ENCODE data around the gene VWA2.

Gene VWA2

DNA sequence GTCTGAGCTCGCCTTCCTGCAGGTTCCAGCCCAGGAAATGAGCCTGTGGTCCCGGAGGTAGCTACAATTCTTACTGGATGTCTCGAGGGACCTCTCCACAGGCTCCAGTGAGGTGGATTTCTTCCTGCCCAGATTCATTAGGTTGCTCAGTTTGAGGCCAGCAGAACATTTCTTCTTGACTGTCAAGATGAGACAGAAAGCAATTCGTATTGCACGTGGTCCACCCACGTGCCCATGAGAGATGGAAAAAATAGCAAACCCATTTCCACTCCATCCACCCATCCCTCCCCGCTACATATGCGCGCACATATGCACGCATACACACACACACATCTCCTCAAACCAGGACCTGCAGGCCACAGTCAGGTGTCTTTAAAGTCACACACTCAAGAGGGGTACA lies 68.7 kb downstream of the VWA2 start:
- H3K4me3 ChIP-seq (ENCODE audit: low read depth, low read length) = no peak overlapping the region
- TF ChIP-seq, protein P1, sequence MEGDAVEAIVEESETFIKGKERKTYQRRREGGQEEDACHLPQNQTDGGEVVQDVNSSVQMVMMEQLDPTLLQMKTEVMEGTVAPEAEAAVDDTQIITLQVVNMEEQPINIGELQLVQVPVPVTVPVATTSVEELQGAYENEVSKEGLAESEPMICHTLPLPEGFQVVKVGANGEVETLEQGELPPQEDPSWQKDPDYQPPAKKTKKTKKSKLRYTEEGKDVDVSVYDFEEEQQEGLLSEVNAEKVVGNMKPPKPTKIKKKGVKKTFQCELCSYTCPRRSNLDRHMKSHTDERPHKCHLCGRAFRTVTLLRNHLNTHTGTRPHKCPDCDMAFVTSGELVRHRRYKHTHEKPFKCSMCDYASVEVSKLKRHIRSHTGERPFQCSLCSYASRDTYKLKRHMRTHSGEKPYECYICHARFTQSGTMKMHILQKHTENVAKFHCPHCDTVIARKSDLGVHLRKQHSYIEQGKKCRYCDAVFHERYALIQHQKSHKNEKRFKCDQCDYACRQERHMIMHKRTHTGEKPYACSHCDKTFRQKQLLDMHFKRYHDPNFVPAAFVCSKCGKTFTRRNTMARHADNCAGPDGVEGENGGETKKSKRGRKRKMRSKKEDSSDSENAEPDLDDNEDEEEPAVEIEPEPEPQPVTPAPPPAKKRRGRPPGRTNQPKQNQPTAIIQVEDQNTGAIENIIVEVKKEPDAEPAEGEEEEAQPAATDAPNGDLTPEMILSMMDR (IDR thresholded peaks at IDR 0.05; ENCODE audit: borderline replicate concordance, insufficient read depth, low read depth, low read length) = no peak

DNA sequence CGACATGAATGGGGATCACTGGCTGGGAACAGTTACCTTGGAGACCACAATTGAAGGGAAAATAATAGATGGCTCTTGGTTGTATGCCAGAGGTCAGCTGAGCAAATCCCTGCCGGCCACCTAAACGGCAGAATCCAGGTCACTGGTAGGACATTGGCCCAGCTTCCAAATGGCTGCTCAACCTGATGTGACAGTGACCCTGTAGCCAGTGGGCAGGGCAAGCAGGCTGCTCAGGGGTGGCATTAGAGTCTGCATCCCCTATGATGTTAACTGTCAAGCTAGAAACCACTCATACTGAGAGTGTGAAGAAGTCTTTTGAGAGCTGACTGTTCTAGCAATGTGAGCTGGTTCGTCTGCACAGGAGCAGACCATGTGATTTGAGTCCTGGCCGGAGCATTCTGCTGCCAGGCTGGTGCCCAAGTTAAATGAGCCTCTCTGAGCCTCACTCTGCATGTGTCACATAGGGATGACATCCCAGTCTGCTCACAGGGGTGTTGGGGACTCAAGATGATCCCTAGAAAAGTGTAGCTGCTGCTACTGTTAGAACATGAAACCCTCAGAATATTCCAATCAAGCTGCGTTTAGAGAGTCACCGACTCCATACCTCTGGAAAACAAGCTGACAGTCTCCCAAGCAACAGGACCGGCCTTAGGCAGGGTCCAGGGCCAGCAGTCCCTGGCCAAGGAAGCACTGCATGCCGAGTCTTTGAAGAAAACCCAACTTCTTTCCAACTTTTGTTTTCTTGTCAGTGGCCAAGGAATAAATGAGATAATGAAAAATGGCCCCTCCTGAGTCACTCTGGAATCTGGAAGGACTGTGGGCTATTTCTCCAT lies 69.7 kb downstream of the VWA2 start:
- no peak overlapping the region for H3K4me3 ChIP-seq (ENCODE audit: low read depth, low read length)
- TF ChIP-seq, protein P1 (IDR thresholded peaks at IDR 0.05; ENCODE audit: borderline replicate concordance, insufficient read depth, low read depth, low read length) = no peak

DNA sequence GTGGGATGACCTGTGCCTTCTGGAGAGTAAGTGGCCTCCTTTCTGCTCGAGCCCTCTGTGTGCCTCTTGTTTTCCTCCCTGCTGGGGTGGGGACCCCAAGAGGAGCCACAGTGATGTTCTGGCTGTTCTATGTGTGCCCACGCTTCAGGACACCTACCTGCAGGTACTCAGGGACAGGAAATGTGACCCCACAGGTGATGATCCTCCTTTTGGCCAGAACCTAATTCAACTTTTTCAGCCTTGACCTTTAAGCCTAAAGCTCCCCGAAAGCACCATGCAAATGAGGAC lies 70.3 kb downstream of the VWA2 start:
- H3K4me3 ChIP-seq (ENCODE audit: low read depth, low read length) = no peak overlapping the region
- TF ChIP-seq, protein P1 (IDR thresholded peaks at IDR 0.05; ENCODE audit: borderline replicate concordance, insufficient read depth, low read depth, low read length) = no peak

DNA sequence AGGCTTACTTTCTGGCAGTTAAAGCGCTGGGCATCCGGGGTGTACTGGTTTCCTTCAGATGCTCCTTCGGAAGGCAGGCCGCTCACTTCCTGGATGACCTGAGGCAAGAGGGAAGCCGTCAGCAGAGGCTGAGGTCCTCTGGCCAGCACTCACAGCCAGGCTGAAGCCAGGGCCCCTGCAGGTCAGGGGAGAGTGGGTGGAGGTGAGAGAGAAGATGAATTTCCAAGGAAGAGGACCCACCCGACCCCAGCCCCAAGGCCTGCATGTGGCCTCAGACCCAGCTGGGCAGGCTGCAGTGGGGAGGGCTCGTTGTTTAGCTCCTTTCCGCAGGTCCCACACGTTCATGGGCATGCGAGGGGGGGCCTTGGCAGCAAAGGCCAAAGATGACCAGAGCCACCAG lies 71.3 kb downstream of the VWA2 start:
- TF ChIP-seq, protein P1 (IDR thresholded peaks at IDR 0.05; ENCODE audit: borderline replicate concordance, insufficient read depth, low read depth, low read length) = no peak
- no peak overlapping the region for H3K4me3 ChIP-seq (ENCODE audit: low read depth, low read length)

DNA sequence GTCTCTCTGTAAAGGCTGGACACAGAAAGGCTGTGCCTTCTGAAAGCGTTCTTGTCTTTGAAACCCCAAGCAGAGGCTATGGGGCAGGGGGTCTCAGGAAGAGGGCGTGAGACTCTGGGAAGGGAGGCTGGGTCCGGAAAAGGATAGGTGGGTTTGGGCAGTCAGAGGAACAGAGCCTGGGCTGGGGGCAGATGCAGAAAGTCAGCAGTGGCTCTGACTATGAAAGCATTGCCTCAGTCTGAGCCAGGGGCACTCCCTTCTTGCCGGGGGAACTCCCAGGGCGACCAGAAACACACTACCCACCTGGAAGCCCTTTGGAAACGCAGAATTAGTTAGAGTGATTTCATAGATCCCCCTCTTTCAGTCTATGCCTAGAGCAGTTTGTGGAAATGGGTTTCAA lies 72.0 kb downstream of the VWA2 start:
- no peak overlapping the region for H3K4me3 ChIP-seq (ENCODE audit: low read depth, low read length)
- TF ChIP-seq, protein P1 (IDR thresholded peaks at IDR 0.05; ENCODE audit: borderline replicate concordance, insufficient read depth, low read depth, low read length) = no peak

DNA sequence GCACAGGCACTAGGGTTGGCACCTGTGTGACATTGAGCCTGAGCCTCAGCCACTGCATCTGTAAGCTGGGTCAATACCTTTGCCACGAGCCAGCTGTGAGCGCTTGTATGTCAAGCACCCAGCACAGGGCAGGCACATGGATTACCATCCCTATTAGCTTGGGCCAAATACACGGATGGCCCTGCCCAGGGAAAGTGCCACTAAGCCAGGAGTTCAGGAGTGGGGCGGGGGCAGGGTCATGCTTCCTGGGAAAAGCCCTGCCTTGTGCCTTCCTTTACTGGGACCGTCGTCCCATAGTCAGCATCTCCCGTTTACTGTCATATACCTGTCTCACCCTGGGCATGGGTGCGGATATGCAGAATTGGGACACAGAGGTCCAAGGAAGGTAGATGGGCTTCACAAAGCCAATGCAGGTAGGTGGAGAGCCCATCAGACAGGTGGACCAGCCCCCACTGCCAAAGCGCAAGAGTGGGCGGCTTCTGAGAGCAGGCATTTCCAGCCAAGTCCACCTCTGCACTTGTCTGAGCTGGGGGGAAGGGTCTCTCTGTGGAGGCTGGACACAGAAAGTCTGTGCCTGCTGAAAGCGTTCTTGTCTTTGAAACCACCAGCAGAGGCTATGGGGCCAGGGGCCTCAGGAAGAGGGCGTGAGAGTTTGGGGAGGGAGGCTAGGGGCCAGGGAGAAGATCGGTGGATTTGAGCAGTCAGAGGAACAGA lies 72.6 kb downstream of the VWA2 start:
- no peak overlapping the region for H3K4me3 ChIP-seq (ENCODE audit: low read depth, low read length)
- TF ChIP-seq, protein P1 (IDR thresholded peaks at IDR 0.05; ENCODE audit: borderline replicate concordance, insufficient read depth, low read depth, low read length) = no peak

DNA sequence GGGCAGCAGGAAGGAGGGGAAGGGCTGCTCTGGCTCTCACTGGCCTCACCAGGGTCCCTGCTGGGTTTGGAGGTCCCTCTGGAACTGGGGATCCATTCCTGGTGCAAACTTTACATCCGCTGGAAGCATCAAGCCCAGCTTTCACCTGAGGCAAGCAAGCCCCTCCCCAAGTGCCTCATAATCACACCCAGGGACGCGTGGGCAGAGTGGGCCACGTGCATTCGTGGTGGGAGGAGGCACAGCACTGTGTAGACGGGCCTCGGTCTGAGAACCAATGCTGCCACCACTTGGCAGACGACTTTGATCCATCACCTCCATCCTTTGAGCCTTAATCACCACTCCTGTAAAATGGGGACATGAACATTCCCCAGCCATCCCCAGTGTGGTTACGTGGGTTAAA lies 74.1 kb downstream of the VWA2 start:
- TF ChIP-seq, protein P1 (IDR thresholded peaks at IDR 0.05; ENCODE audit: borderline replicate concordance, insufficient read depth, low read depth, low read length) = no peak
- H3K4me3 ChIP-seq (ENCODE audit: low read depth, low read length) = no peak overlapping the region
